CD14-positive monocyte (primary cell): ENCODE results near the gene ZC2HC1C. TPM values are rescaled to one million over a fixed set of nuclear protein-coding genes. Genes with fewer than 3 reads are reported as not detected.

Source experiments
- DNase-seq, 3 donors: peaks; one replicate each; pipeline ENCODE4 v3.0.0-alpha.2; 2011 to 2022
- H2AFZ ChIP-seq: 2 replicates; pipeline ENCODE4 v1.6.0; 2012; ENCODE audit warnings: mild to moderate bottlenecking, low read depth, low read length, inconsistent platforms; ENCODE audit not compliant: insufficient read depth, poor library complexity, severe bottlenecking
- H3K27ac ChIP-seq, 2 donors: 1 replicate in 1 of 2; 2 replicates in 1 of 2; pipeline ENCODE4 v1.5.1; 2012 to 2013; ENCODE audit warnings: low read length in 2 of 2, control low read depth in 1 of 2, inconsistent platforms in 1 of 2, low read depth in 1 of 2, mild to moderate bottlenecking in 1 of 2
- H3K27me3 ChIP-seq, 2 donors: one replicate each; pipeline versions ENCODE4 v1.6.0 to v1.6.1; 2011 to 2013; ENCODE audit warnings: low read length in 2 of 2; ENCODE audit not compliant: control insufficient read depth in 2 of 2, insufficient read depth in 2 of 2
- H3K36me3 ChIP-seq, 2 donors: replicated peaks in 1 of 2; 1 replicate in 1 of 2; 2 replicates in 1 of 2; pipeline versions ENCODE4 v1.5.1 to v1.6.1; 2012 to 2013; ENCODE audit warnings: low read length in 2 of 2, control low read depth in 1 of 2, inconsistent platforms in 1 of 2, mild to moderate bottlenecking in 1 of 2; ENCODE audit not compliant: insufficient read depth in 2 of 2, control insufficient read depth in 1 of 2
- H3K4me1 ChIP-seq, 2 donors: 1 replicate in 1 of 2; 2 replicates in 1 of 2; pipeline versions ENCODE4 v1.5.1 to v1.6.1; 2012 to 2013; ENCODE audit warnings: low read length in 2 of 2, control low read depth in 1 of 2, inconsistent platforms in 1 of 2, mild to moderate bottlenecking in 1 of 2, moderate library complexity in 1 of 2; ENCODE audit not compliant: insufficient read depth in 2 of 2, control insufficient read depth in 1 of 2
- H3K4me2 ChIP-seq: replicated peaks from 2 replicates; pipeline ENCODE3; 2012; ENCODE audit warnings: low read length, moderate library complexity, mild to moderate bottlenecking; ENCODE audit not compliant: poor library complexity, severe bottlenecking; ENCODE audit errors: extremely low read depth
- H3K4me3 ChIP-seq, 3 experiments: fragments of 200-600 bp in 1 of 3; sonication (generic) in 1 of 3; replicated peaks in 1 of 3; 1 replicate in 2 of 3; 2 replicates in 1 of 3; pipeline ENCODE4 v1.5.1; 2011 to 2013; ENCODE audit warnings: low read length in 3 of 3, mild to moderate bottlenecking in 3 of 3, control low read depth in 2 of 3, low read depth in 2 of 3, inconsistent platforms in 1 of 3, moderate library complexity in 1 of 3
- H3K79me2 ChIP-seq: 2 replicates; pipeline ENCODE4 v1.6.0; 2012; ENCODE audit warnings: mild to moderate bottlenecking, control low read depth, inconsistent platforms, low read length, moderate library complexity; ENCODE audit not compliant: insufficient read depth
- H3K9ac ChIP-seq: 2 replicates; pipeline ENCODE4 v1.6.0; 2017; ENCODE audit warnings: low read length, mild to moderate bottlenecking; ENCODE audit not compliant: insufficient read depth, poor library complexity, severe bottlenecking
- H3K9me3 ChIP-seq, 2 donors: replicated peaks in 1 of 2; 1 replicate in 1 of 2; 2 replicates in 1 of 2; pipeline versions ENCODE4 v1.5.1 to v1.6.1; 2012 to 2013; ENCODE audit warnings: low read length in 2 of 2, control low read depth in 1 of 2; ENCODE audit not compliant: control insufficient read depth in 1 of 2, insufficient read depth in 1 of 2
- H4K20me1 ChIP-seq: 2 replicates; pipeline ENCODE4 v1.6.0; 2012; ENCODE audit warnings: mild to moderate bottlenecking, low read length, control low read depth, moderate library complexity; ENCODE audit not compliant: insufficient read depth
- H3K27ac Mint-ChIP-seq, 7 donors: one replicate each; pipeline ENCODE4 v1.8.0; 2020; ENCODE audit warnings: mild to moderate bottlenecking in 7 of 7, mixed read lengths in 7 of 7, moderate library complexity in 6 of 7, inconsistent platforms in 2 of 7
- H3K27me3 Mint-ChIP-seq, 3 donors: one replicate each; pipeline ENCODE4 v1.8.0; 2021 to 2022; ENCODE audit warnings: low read depth in 3 of 3, mild to moderate bottlenecking in 3 of 3, mixed read lengths in 3 of 3, moderate library complexity in 3 of 3, inconsistent platforms in 1 of 3
- H3K36me3 Mint-ChIP-seq, 2 donors: one replicate each; pipeline ENCODE4 v1.8.0; 2020; ENCODE audit warnings: mixed read lengths in 2 of 2, inconsistent platforms in 1 of 2, mild to moderate bottlenecking in 1 of 2
- H3K4me1 Mint-ChIP-seq: one replicate; pipeline ENCODE4 v1.8.0; 2020; ENCODE audit warnings: mild to moderate bottlenecking, mixed read lengths
- H3K4me3 Mint-ChIP-seq, 2 donors: one replicate each; pipeline ENCODE4 v1.8.0; 2020; ENCODE audit warnings: mild to moderate bottlenecking in 2 of 2, mixed read lengths in 2 of 2, moderate library complexity in 1 of 2
- H3K9me3 Mint-ChIP-seq, 7 donors: one replicate each; pipeline ENCODE4 v1.8.0; 2020 to 2022; ENCODE audit warnings: mixed read lengths in 7 of 7, mild to moderate bottlenecking in 6 of 7, moderate library complexity in 6 of 7, inconsistent platforms in 2 of 7
- CTCF ChIP-seq: fragments of 200-600 bp; IDR thresholded peaks from one replicate; pipeline ENCODE4 v1.8.0; 2022; ENCODE audit warnings: antibody characterized with exemption, mild to moderate bottlenecking
- WGBS: methylation state at CpG from one replicate; pipeline ENCODE4 v1.1.5; 2013; ENCODE audit warnings: missing lambda C conversion rate; ENCODE audit not compliant: insufficient coverage; 5-methylcytosine and 5-hydroxymethylcytosine counted together
- intact Hi-C, 2 donors: fragments of 100-400 bp; cut with micrococcal nuclease; formaldehyde crosslinking; loops; one replicate each; pipeline versions ENCODE4 v1.15.0 to v1.15.1; 2023
- polyA plus RNA-seq, 3 donors: library from polyadenylated mRNA; depleted of rRNA in 1 of 3; unstranded in 2 of 3; stranded (reverse) in 1 of 3; fragments of 300-500 nt in 2 of 3; fragments of >200 nt in 1 of 3; fragmentation: Illumina TruSeq in 2 of 3; gene quantifications; 1 replicate in 2 of 3; 2 replicates in 1 of 3; pipeline ENCODE4 v1.2.3, GENCODE V29; 2012 to 2021

Gene ZC2HC1C
- polyA plus RNA-seq, 3 donors: 0.08 TPM; not detected in 2

DNA sequence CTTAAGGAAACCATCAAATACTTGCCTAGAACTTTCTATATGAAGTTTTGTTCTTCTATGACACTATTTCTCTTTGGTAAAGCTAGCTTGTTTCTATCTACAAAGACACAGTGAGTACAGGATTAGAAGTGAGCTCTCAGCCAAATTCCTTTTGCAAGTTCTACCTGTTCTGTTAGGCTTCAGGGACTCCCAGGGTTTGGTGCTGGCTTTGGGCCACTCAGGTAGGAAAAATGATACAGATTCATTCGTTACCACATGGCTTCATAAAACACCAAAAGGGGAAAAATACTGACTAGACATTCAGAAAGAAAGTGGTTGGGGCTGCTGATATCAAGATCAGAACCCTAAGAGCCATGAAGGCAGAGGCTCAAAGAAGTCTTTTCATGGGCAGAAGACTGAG lies 13.8 kb downstream of the ZC2HC1C start:
- H3K4me2 ChIP-seq: no peak overlapping the region
- no CpG with 5 or more reads among the region's 1 CpG for WGBS
- no peaks in the 10 kb centered on the region for H3K27me3 ChIP-seq
- peaks cover 65 to 80% of the 10 kb centered on the region in 2 donors for H3K36me3 Mint-ChIP-seq
- H3K9ac ChIP-seq: no peak overlapping the region
- H2AFZ ChIP-seq: no peak overlapping the region
- no peak overlapping the region for H3K4me3 Mint-ChIP-seq
- no peaks in the 10 kb centered on the region for H3K27me3 Mint-ChIP-seq
- no peak overlapping the region for H3K27ac Mint-ChIP-seq
- H3K79me2 ChIP-seq: no peaks in the 10 kb centered on the region
- no peak overlapping the region for H3K4me3 ChIP-seq
- intact Hi-C loops: loop anchor here in 1 of 2 donors (10.0 kb wide), 1 partner anchor 218 kb away; no protein-coding TSS in a partner anchor
- TF ChIP-seq CTCF: no peak
- peaks cover under 1% of the 10 kb centered on the region for H4K20me1 ChIP-seq
- no peaks in the 10 kb centered on the region for H3K4me1 Mint-ChIP-seq
- H3K27ac ChIP-seq: no peak overlapping the region
- peaks cover 69 to 78% of the 10 kb centered on the region in 2 donors for H3K36me3 ChIP-seq
- no peak for DNase-seq
- no peaks in the 10 kb centered on the region for H3K9me3 ChIP-seq
- no peaks in the 10 kb centered on the region for H3K9me3 Mint-ChIP-seq
- H3K4me1 ChIP-seq: no peaks in the 10 kb centered on the region

DNA sequence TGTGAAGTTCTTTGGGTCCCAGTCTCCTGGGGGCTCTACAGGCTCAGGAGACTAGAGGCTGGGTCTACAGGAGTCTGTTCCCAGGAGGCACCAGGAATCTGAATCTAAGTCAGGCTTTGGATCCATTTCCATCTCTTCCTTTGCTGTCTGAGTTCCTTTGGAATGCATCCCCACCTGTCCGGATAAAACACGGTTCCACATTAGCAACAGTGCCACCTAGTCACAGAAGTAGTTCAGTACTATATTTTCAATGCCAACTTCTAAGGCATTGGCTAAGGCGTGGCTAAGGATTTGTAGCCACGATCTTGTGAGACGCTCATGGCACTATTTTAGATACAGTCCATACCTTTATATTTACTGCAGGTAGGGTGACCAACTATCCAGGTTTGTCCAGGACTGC lies 15.1 kb downstream of the ZC2HC1C start:
- peak overlapping the region in 1 of 7 donors; percentile 66 for H3K27ac Mint-ChIP-seq
- no peak for TF ChIP-seq CTCF
- Histone ChIP-seq H3K4me1 (no peaks in the 10 kb centered on the region), H4K20me1 (peaks cover 6% of the 10 kb centered on the region), H3K27me3 (no peaks in the 10 kb centered on the region), H3K36me3 (peaks cover 74 to 84% of the 10 kb centered on the region in 2 donors), H3K27ac (no peak overlapping the region), H3K79me2 (no peaks in the 10 kb centered on the region), H2AFZ (no peak overlapping the region), H3K9me3 (no peaks in the 10 kb centered on the region), H3K4me3 (no peak overlapping the region), H3K9ac (no peak overlapping the region), H3K4me2 (no peak overlapping the region)
- intact Hi-C loops: loop anchor here in 1 of 2 donors (10.0 kb wide), 1 partner anchor 220 kb away; no protein-coding TSS in a partner anchor
- no peaks in the 10 kb centered on the region for H3K27me3 Mint-ChIP-seq
- peaks cover 68 to 85% of the 10 kb centered on the region in 2 donors for H3K36me3 Mint-ChIP-seq
- H3K4me3 Mint-ChIP-seq: no peak overlapping the region
- DNase-seq: no peak
- H3K4me1 Mint-ChIP-seq: no peaks in the 10 kb centered on the region
- H3K9me3 Mint-ChIP-seq: no peaks in the 10 kb centered on the region
- 100% methylated on average over 2 of the region's 5 CpGs for WGBS
